T follicular helper cell (primary cell): ENCODE results near the gene CUL9.

Source experiments
- DNase-seq: peaks from one replicate; pipeline ENCODE4 v3.0.0-alpha.2; 2020; ENCODE audit warnings: low read depth

The CUL9 gene

GRCh38 chr6:43200541-43200940, 18.5 kb downstream of the CUL9 start:
- no peak for DNase-seq

GRCh38 chr6:43202451-43202850, 20.5 kb downstream of the CUL9 start:
- no peak for DNase-seq

- DNase-seq, result no peak
Observed at GRCh38 chr6:43203029-43203717, 21.2 kb downstream of the CUL9 start.

- no peak for DNase-seq
Observed at GRCh38 chr6:43203718-43204095, 21.7 kb downstream of the CUL9 start.

- no peak for DNase-seq
Observed at GRCh38 chr6:43204271-43205105, 22.5 kb downstream of the CUL9 start.

GRCh38 chr6:43205849-43206248, 23.9 kb downstream of the CUL9 start:
- no peak for DNase-seq

- DNase-seq, result no peak
Observed at GRCh38 chr6:43207286-43207685, 25.3 kb downstream of the CUL9 start.

- no peak for DNase-seq
Observed at GRCh38 chr6:43211955-43212354, 30.0 kb downstream of the CUL9 start.

GRCh38 chr6:43213431-43213830, 31.4 kb downstream of the CUL9 start:
- no peak for DNase-seq

GRCh38 chr6:43215066-43215465, 33.1 kb downstream of the CUL9 start:
- DNase-seq, result no peak

- no peak for DNase-seq
Observed at GRCh38 chr6:43216200-43216599, 34.2 kb downstream of the CUL9 start.

GRCh38 chr6:43217351-43217750, 35.4 kb downstream of the CUL9 start:
- DNase-seq, result no peak

- DNase-seq, result no peak
Observed at GRCh38 chr6:43219119-43219518, 37.1 kb downstream of the CUL9 start.

GRCh38 chr6:43219814-43220213, 37.8 kb downstream of the CUL9 start:
- DNase-seq, result no peak

GRCh38 chr6:43220439-43220951, 38.5 kb downstream of the CUL9 start:
- no peak for DNase-seq

GRCh38 chr6:43221046-43221972, 39.3 kb downstream of the CUL9 start:
- no peak for DNase-seq

GRCh38 chr6:43222418-43223059, 40.5 kb downstream of the CUL9 start:
- no peak for DNase-seq

- DNase-seq, result no peak
Observed at GRCh38 chr6:43223175-43223574, 41.2 kb downstream of the CUL9 start.

GRCh38 chr6:43226192-43226851, 44.3 kb downstream of the CUL9 start:
- DNase-seq, result no peak

GRCh38 chr6:43228951-43229802, 47.2 kb downstream of the CUL9 start, which contains the start of gene DNPH1:
Gene DNPH1, minus strand, starts transcription at chr6:43229481. Its CDS starts 25 bp downstream, at chr6:43229456.
- peak; percentile 64 for DNase-seq
